Aorta (tissue), 5 donors: ENCODE data around the gene OR6K3. TPM values are rescaled to one million over a fixed set of nuclear protein-coding genes. Genes with fewer than 3 reads are reported as not detected.
"Not testable (repeated sequence)": the region's sequence is repeated elsewhere in the genome, so short reads cannot be mapped to it uniquely, and the experiment has no call there.

Experiments
- ATAC-seq: fragments of 200-7000 bp; cut with Tn5 transposase; one replicate; pipeline ENCODE4 v1.9.1; 2022; ENCODE audit warnings: moderate library complexity; ENCODE audit not compliant: low FRiP score
- DNase-seq, 2 donors: peaks; one replicate each; pipeline ENCODE4 v3.0.0-alpha.2; 2020
- H3K27ac ChIP-seq, 2 donors: one replicate each; pipeline ENCODE4 v1.5.1; 2013; ENCODE audit warnings: low read length in 2 of 2, mild to moderate bottlenecking in 2 of 2, moderate library complexity in 2 of 2, control low read depth in 1 of 2, inconsistent platforms in 1 of 2, low read depth in 1 of 2
- H3K27me3 ChIP-seq, 2 donors: one replicate each; pipeline ENCODE4 v1.6.1; 2013; ENCODE audit warnings: control low read depth in 1 of 2, low read length in 1 of 2, mild to moderate bottlenecking in 1 of 2, moderate library complexity in 1 of 2; ENCODE audit not compliant: insufficient read depth in 2 of 2, control insufficient read depth in 1 of 2
- H3K36me3 ChIP-seq, 2 donors: one replicate each; pipeline ENCODE4 v1.6.1; 2013; ENCODE audit warnings: control low read depth in 1 of 2, low read length in 1 of 2, mild to moderate bottlenecking in 1 of 2; ENCODE audit not compliant: insufficient read depth in 2 of 2, control insufficient read depth in 1 of 2
- H3K4me1 ChIP-seq, 2 donors: one replicate each; pipeline ENCODE4 v1.6.1; 2013; ENCODE audit warnings: low read length in 2 of 2, control low read depth in 1 of 2, mild to moderate bottlenecking in 1 of 2, moderate library complexity in 1 of 2; ENCODE audit not compliant: insufficient read depth in 2 of 2, control insufficient read depth in 1 of 2
- H3K4me3 ChIP-seq, 2 donors: one replicate each; pipeline ENCODE4 v1.5.1; 2013; ENCODE audit warnings: low read length in 2 of 2, control low read depth in 1 of 2, mild to moderate bottlenecking in 1 of 2
- H3K9me3 ChIP-seq: one replicate; pipeline ENCODE4 v1.6.1; 2013; ENCODE audit warnings: mild to moderate bottlenecking, low read length; ENCODE audit not compliant: control insufficient read depth
- WGBS, 2 donors: extraction: QIAGEN DNeasy Blood & Tissue Kit; methylation state at CpG; one replicate each; pipeline ENCODE4 v1.1.7; 2013; 5-methylcytosine and 5-hydroxymethylcytosine counted together
- intact Hi-C, 2 donors: fragments of 100-400 bp; cut with DNase I; formaldehyde crosslinking; loops; one replicate each; pipeline versions ENCODE4 v1.14.2 to v1.15.0; 2022
- polyA plus RNA-seq, 2 donors: library from polyadenylated mRNA; stranded (reverse); fragments of 200-250 nt; gene quantifications; one replicate each; pipeline ENCODE4 v1.2.3, GENCODE V29; 2013
- total RNA-seq, 2 donors: library from RNA; stranded (reverse); fragmentation: NEBNext Ultra II Directional; extraction: Animal tissue kit (Norgen Biotek cat#: 25700); gene quantifications; one replicate each; pipeline ENCODE4 v1.2.1, GENCODE V29; 2021
- donor health status: healthy with polysubstance abuse.
- donor health status: Bipolar disorder and iron deficiency.
- donor health status: DM: no; HTN: no; CAD: no.
- donor health status: DM: no; HTN: no; CAD: no.
- donor health status: DM: yes; HTN: yes; CAD: no.

OR6K3 gene
- total and polyA plus RNA-seq, 4 donors: not detected

DNA sequence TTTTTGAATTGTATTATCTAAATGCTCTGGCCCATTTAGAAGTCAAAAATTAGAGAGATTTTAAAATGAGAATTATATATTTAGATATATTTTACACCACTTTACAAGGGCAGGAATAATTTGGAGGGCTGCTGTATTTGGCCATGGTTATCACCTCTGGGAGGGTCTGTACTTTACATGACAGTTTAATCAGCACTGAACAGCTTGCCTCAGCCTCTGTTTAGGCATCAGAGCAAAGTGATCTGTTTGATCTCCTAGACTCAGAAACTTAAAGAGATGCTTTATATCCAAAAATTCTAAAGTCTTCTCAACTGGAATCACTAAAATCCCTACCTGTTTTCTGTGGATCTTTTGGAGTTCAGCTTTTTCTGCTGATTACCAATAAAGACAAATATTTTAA lies 28.6 kb downstream of the OR6K3 start:
- Histone ChIP-seq H3K36me3 (no peaks in the 10 kb centered on the region), H3K27ac (no peak overlapping the region), H3K9me3 (no peaks in the 10 kb centered on the region), H3K4me3 (no peak overlapping the region), H3K27me3 (no peaks in the 10 kb centered on the region), H3K4me1 (no peaks in the 10 kb centered on the region)
- DNase-seq (no peak), ATAC-seq (no peak)
- intact Hi-C loops: no loop called here

DNA sequence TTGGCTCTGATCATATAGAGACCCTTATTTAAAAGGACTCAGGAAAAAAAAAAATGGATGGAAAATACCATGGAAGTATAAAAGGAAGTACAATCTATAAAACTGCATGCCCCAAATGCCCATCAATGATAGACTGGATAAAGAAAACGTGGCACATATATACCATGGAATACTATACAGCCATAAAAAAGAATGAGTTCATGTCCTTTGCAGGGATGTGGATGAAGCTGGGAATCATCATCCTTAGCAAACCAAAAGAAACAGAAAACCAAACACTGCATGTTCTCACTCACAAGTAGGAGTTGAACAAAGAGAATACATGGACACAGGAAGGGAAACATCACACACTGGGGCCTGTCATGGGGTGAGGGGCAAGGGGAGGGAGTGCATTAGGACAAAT lies 29.4 kb downstream of the OR6K3 start:
- intact Hi-C loops, ATAC-seq, H3K9me3 ChIP-seq, H3K27ac ChIP-seq, H3K36me3 ChIP-seq, DNase-seq, H3K4me1 ChIP-seq, H3K27me3 ChIP-seq, H3K4me3 ChIP-seq: not testable (repeated sequence)
- 48 to 53% methylated on average over 1 of the region's 1 CpG for WGBS, 2 donors

DNA sequence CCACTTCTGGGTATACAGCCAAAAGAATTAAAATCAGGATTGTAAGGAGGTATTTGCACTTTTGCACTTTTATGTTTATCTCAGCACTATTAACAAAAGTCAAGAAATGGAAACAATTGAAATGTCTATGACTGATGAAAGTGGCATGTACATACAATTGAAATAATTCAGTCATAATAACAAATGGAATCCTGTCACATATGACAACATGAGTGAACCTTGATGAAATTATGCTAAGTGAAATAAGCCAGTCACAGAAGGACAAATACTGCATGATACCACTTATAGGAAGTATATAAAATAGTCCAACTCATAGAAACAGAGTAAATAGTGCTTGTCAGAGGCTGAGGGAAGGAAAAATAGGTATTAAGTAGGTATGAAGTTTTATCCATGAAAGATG lies 30.6 kb downstream of the OR6K3 start:
- no peaks in the 10 kb centered on the region for H3K36me3 ChIP-seq
- intact Hi-C loops: no loop called here
- H3K4me3 ChIP-seq: no peak overlapping the region
- ATAC-seq (no peak), DNase-seq (no peak)
- H3K27me3 ChIP-seq: no peaks in the 10 kb centered on the region
- no peaks in the 10 kb centered on the region for H3K4me1 ChIP-seq
- H3K27ac ChIP-seq: no peak overlapping the region
- H3K9me3 ChIP-seq: no peaks in the 10 kb centered on the region

DNA sequence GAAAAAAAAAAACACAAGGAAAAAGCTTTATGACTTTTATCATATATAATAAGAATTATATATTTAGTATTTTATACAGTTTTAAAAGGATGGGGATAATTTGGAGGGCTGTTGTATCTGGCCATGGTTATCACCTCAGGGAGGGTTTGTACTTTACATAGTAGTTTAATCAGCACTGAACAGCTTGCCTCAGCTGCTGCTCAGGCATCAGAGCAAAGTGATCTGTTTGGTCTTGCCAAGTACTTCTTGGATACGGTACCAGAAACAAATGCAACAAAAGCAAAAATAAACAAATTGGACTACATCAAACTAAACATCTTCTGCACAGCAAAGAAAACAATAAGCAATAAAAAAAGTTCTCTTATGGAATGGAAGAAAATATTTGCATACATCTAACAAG lies 31.4 kb downstream of the OR6K3 start:
- no peak for DNase-seq
- Histone ChIP-seq H3K9me3 (no peaks in the 10 kb centered on the region), H3K27ac (no peak overlapping the region), H3K36me3 (no peaks in the 10 kb centered on the region), H3K27me3 (no peaks in the 10 kb centered on the region), H3K4me3 (no peak overlapping the region), H3K4me1 (no peaks in the 10 kb centered on the region)
- no peak for ATAC-seq
- 45 to 52% methylated on average over 1 of the region's 1 CpG for WGBS, 2 donors
- intact Hi-C loops: no loop called here

DNA sequence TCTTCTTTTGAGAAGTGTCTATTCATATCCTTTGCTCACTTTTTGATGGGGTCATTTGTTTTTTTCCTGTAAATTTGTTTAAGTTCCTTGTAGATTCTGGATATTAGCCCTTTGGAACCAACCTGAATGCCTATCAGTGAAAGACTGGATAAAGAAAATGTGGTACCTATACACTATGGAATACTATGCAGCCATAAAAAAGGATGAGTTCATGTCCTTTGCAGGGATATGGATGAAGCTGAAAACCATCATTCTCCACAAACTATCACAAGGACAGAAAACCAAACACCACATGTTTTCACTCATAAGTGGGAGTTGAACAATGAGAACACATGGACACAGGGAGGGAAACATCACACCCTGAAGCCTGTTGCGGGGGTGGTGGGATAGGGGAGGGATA lies 32.2 kb downstream of the OR6K3 start:
- ATAC-seq, intact Hi-C loops, DNase-seq, H3K36me3 ChIP-seq, H3K27ac ChIP-seq, H3K4me1 ChIP-seq, H3K9me3 ChIP-seq, H3K4me3 ChIP-seq, H3K27me3 ChIP-seq: not testable (repeated sequence)
- 91 to 100% methylated on average over 1 of the region's 1 CpG for WGBS, 2 donors

DNA sequence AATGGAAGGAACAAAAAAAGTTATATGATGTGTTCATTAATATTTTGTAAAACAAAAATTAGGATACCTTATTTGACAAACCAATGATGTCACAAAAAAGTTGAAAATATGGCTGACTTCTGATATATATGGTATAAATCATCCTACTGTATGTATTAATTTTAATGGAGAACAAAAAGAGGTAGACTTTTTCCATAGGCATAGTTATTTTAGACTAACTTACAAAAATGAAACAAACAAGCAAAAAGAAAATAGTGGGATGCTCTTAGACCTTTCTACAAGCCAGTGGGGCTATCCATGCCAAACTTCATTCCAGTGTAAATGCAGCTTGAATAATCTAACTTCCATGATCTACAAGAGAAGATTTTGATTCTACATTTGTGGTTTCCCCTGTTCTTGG lies 33.5 kb downstream of the OR6K3 start:
- Histone ChIP-seq H3K4me3 (no peak overlapping the region), H3K27me3 (no peaks in the 10 kb centered on the region), H3K36me3 (no peaks in the 10 kb centered on the region), H3K4me1 (no peaks in the 10 kb centered on the region), H3K9me3 (no peaks in the 10 kb centered on the region), H3K27ac (no peak overlapping the region)
- intact Hi-C loops: no loop called here
- DNase-seq (no peak), ATAC-seq (no peak)

DNA sequence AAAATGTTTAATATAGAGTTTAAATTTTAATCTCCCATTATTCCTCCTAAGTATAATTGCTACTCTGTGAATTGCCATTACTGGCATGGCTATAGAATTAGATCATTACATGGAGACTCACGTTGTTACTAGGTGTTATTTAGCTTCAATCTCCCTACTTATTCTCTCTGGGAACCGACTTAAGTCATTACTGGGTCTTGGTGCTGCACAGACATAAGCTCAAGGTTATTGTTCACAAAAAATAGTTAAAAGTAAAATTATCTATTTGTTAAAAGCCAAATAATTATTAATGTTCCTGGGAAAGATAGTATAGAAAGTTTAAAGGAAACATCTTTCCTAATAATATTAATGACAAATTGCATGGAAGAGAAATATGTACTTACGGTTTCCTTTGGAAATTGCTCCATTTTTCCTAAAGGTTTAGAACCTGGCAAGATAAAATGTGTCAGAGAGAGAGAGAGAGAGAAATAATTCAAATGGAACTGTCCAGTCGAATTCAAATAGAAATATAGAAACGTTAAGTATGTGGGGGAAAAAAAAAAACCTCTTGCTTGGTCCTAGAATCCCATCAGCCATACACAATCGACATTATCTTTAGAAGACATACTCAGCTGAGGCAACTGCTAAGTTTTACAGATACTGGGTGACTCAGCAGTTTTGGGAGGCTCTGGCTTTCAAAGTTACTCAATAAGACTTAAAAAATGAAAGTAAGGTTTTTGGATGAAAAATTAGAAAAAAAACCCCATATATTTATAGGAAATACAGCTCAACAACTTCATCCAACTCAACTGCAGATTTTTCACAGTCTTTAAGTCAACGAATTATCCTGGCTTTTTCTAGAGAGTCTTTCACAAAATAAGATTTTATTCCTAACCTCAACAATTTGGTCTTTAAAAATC lies 34.2 kb downstream of the OR6K3 start, which contains the start of gene SPTA1:
SPTA1 (minus strand) TSS at position 605 of the 899 bp plus-strand sequence; CDS start at position 407, 198 bp downstream.
- H3K9me3 ChIP-seq: no peaks in the 10 kb centered on the region
- DNase-seq (no peak), ATAC-seq (no peak)
- H3K27me3 ChIP-seq: no peaks in the 10 kb centered on the region
- H3K4me3 ChIP-seq: no peak within 1 kb of the TSS
- H3K36me3 ChIP-seq: no peaks in the 10 kb centered on the region
- intact Hi-C loops: no loop called here
- no peak within 1 kb of the TSS for H3K27ac ChIP-seq
- WGBS, 2 donors: 54 to 59% methylated on average over 7 of the region's 7 CpGs
- H3K4me1 ChIP-seq: no peaks in the 10 kb centered on the region

DNA sequence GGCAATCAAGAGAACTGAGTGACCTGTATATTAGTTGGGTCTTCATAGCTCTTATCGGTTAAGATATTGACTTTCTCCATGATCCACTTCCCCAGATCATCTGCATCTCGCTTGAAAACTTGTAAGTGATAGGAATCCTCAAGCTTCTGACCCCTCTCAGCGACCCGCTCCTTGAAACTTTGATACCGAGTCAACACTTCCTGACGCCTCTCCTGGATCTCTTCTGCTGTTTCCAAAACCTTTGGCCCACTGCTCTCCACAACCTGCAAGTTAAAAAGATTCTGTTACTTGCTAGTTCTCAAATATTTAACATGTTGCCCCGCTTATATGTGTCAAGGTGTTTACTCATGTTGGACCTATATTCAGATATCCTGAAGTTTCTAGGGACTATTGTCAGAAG lies 35.4 kb downstream of the OR6K3 start:
- WGBS, 2 donors: 69% methylated on average over 7 of the region's 7 CpGs
- H3K36me3 ChIP-seq: no peaks in the 10 kb centered on the region
- H3K4me3 ChIP-seq: no peak overlapping the region
- ATAC-seq (no peak), DNase-seq (no peak)
- no peaks in the 10 kb centered on the region for H3K27me3 ChIP-seq
- no peaks in the 10 kb centered on the region for H3K4me1 ChIP-seq
- no peaks in the 10 kb centered on the region for H3K9me3 ChIP-seq
- intact Hi-C loops: no loop called here
- no peak overlapping the region for H3K27ac ChIP-seq

DNA sequence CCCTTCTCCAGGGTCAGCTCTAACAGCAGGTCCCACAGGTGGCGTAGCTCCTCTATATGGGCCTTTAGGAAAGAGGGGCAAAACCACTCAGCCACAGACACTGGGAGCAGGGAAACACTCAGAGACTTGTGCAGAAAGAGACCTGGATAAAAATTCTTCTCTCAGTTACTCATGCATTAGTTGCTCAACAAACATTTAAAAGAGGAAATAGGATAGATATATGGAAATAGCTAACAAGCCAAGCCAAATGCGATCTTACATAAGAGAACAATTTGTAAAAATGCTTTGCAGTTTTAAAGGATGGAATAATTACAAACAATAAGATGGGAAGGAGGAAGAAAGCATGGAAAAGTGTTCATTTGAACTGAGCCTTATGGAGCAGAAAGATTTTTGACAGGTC lies 38.9 kb downstream of the OR6K3 start:
- no peak overlapping the region for H3K4me3 ChIP-seq
- no peaks in the 10 kb centered on the region for H3K27me3 ChIP-seq
- ATAC-seq (no peak), DNase-seq (no peak)
- WGBS, 2 donors: 92 to 93% methylated on average over 2 of the region's 2 CpGs
- H3K27ac ChIP-seq: no peak overlapping the region
- no peaks in the 10 kb centered on the region for H3K36me3 ChIP-seq
- no peaks in the 10 kb centered on the region for H3K9me3 ChIP-seq
- no peaks in the 10 kb centered on the region for H3K4me1 ChIP-seq
- intact Hi-C loops: no loop called here
